ENCODE results near the gene CTAG2.
A peak's percentile ranks its signal among the peaks of the same experiment; 100 is the strongest.
"Not testable (repeated sequence)": the region's sequence is repeated elsewhere in the genome, so short reads cannot be mapped to it uniquely, and the experiment has no call there.

CTAG2 gene

GRCh38 chrX:154653413-154653812, at the start of gene CTAG2:
TSS of gene CTAG2 (minus strand) at chrX:154653579. CDS start at chrX:154653515, 64 bp downstream.
- FAIRE-seq; DNase-seq (ENCODE audit: low spot score): not testable (repeated sequence)

GRCh38 chrX:154698630-154699248, 45.4 kb upstream of the CTAG2 start:
- DNase-seq (ENCODE audit: low spot score): no peak
- no peak for FAIRE-seq

GRCh38 chrX:154696676-154697045, 43.3 kb upstream of the CTAG2 start:
- no peak for FAIRE-seq

GRCh38 chrX:154695911-154696675, 42.7 kb upstream of the CTAG2 start:
- peak; percentile 24 for DNase-seq (ENCODE audit: low spot score)
- FAIRE-seq: no peak

More at GRCh38 chrX:154696676-154697045, 43.3 kb upstream of the CTAG2 start:
- DNase-seq (ENCODE audit: low spot score): no peak

- no peak for FAIRE-seq
- DNase-seq (ENCODE audit: low spot score): no peak
Observed at GRCh38 chrX:154693394-154693793, 40.0 kb upstream of the CTAG2 start.

- FAIRE-seq; DNase-seq (ENCODE audit: low spot score): not testable (repeated sequence)
Observed at GRCh38 chrX:154690438-154690837, 37.1 kb upstream of the CTAG2 start.

GRCh38 chrX:154672084-154672483, 18.7 kb upstream of the CTAG2 start:
- DNase-seq (ENCODE audit: low spot score); FAIRE-seq: not testable (repeated sequence)

- not testable (repeated sequence) for DNase-seq (ENCODE audit: low spot score); FAIRE-seq
Observed at GRCh38 chrX:154670848-154671247, 17.5 kb upstream of the CTAG2 start.

GRCh38 chrX:154661899-154662298, 8.5 kb upstream of the CTAG2 start:
- DNase-seq (ENCODE audit: low spot score): no peak
- no peak for FAIRE-seq

GRCh38 chrX:154661170-154661569, 7.8 kb upstream of the CTAG2 start:
- DNase-seq (ENCODE audit: low spot score) (no peak), FAIRE-seq (no peak)

- DNase-seq (ENCODE audit: low spot score) (no peak), FAIRE-seq (no peak)
Observed at GRCh38 chrX:154660541-154660940, 7.2 kb upstream of the CTAG2 start.

GRCh38 chrX:154658957-154659356, 5.6 kb upstream of the CTAG2 start:
- no peak for FAIRE-seq
- no peak for DNase-seq (ENCODE audit: low spot score)

GRCh38 chrX:154658187-154658586, 4.8 kb upstream of the CTAG2 start:
- DNase-seq (ENCODE audit: low spot score): no peak
- no peak for FAIRE-seq

- DNase-seq (ENCODE audit: low spot score) (no peak), FAIRE-seq (no peak)
Observed at GRCh38 chrX:154657226-154657805, 3.9 kb upstream of the CTAG2 start.

GRCh38 chrX:154655786-154656185, 2.4 kb upstream of the CTAG2 start:
- FAIRE-seq: no peak
- no peak for DNase-seq (ENCODE audit: low spot score)

GRCh38 chrX:154655346-154655745, 2.0 kb upstream of the CTAG2 start:
- FAIRE-seq: no peak

GRCh38 chrX:154654925-154655324, 1.5 kb upstream of the CTAG2 start:
- FAIRE-seq (no peak), DNase-seq (ENCODE audit: low spot score) (no peak)

More at GRCh38 chrX:154655346-154655745, 2.0 kb upstream of the CTAG2 start:
- DNase-seq (ENCODE audit: low spot score): no peak

GRCh38 chrX:154654372-154654771, 993 bp upstream of the CTAG2 start:
- no peak for FAIRE-seq

GRCh38 chrX:154653048-154653401, 354 bp downstream of the CTAG2 start:
- DNase-seq (ENCODE audit: low spot score) (no peak), FAIRE-seq (no peak)

More at GRCh38 chrX:154654372-154654771, 993 bp upstream of the CTAG2 start:
- no peak for DNase-seq (ENCODE audit: low spot score)

GRCh38 chrX:154652311-154653047, 900 bp downstream of the CTAG2 start:
- DNase-seq (ENCODE audit: low spot score) (no peak), FAIRE-seq (no peak)

GRCh38 chrX:154650221-154650510, 3.2 kb downstream of the CTAG2 start:
- FAIRE-seq (no peak), DNase-seq (ENCODE audit: low spot score) (no peak)
